K562 (cell line): ENCODE results near the gene AP1AR. TPM values are rescaled to one million over a fixed set of nuclear protein-coding genes. Genes with fewer than 3 reads are reported as not detected.

ENCODE experiments used
- ARID1B ChIP-seq: fragments of 450-650 bp; IDR thresholded peaks from 2 replicates; pipeline ENCODE4 v1.6.1; 2016; ENCODE audit warnings: antibody characterized with exemption, mild to moderate bottlenecking, inconsistent platforms
- ARNT ChIP-seq, 2 experiments: fragments of 450-650 bp; IDR thresholded peaks; 2 replicates each; pipeline ENCODE4 v1.6.1; 2016; ENCODE audit warnings: mild to moderate bottlenecking in 1 of 2
- CHCHD3 ChIP-seq: fragments of 250-450 bp; sonication (Bioruptor Pico); IDR thresholded peaks from 2 replicates; pipeline ENCODE4 v2.1.2; 2022; ENCODE audit warnings: mild to moderate bottlenecking
- ELF1 ChIP-seq: fragments of 200-800 bp; sonication (Bioruptor generic); IDR thresholded peaks from 2 replicates; pipeline ENCODE4 v1.6.1; 2016; ENCODE audit warnings: missing genetic modification characterization, missing compliant biosample characterization
- EZH2 ChIP-seq: IDR thresholded peaks from 2 replicates; pipeline ENCODE4 v1.6.1; 2012; ENCODE audit warnings: low read depth, mild to moderate bottlenecking, inconsistent platforms, low read length, borderline replicate concordance
- HDAC2 ChIP-seq: fragments of 450-650 bp; IDR thresholded peaks from 2 replicates; pipeline ENCODE4 v1.6.1; 2016; ENCODE audit warnings: mild to moderate bottlenecking
- HMGN3 ChIP-seq: IDR thresholded peaks from 2 replicates; pipeline ENCODE4 v1.6.1; 2011; ENCODE audit warnings: borderline replicate concordance, low read depth, mild to moderate bottlenecking, mixed read lengths, low read length; ENCODE audit not compliant: insufficient read length; ENCODE audit errors: extremely low read depth
- ILF3 ChIP-seq: fragments of 450-650 bp; IDR thresholded peaks from 2 replicates; pipeline ENCODE4 v1.6.1; 2018; ENCODE audit warnings: antibody characterized with exemption, mild to moderate bottlenecking, moderate library complexity, borderline replicate concordance
- NCOA2 ChIP-seq, 2 experiments: fragments of 450-650 bp; IDR thresholded peaks; 2 replicates each; pipeline ENCODE4 v1.6.1; 2018; ENCODE audit warnings: mild to moderate bottlenecking in 2 of 2, moderate library complexity in 1 of 2; ENCODE audit not compliant: partially characterized antibody in 2 of 2
- NR3C1 ChIP-seq: sonication (generic); formaldehyde crosslinking; IDR thresholded peaks from 2 replicates; pipeline ENCODE4 v1.8.1; 2022; ENCODE audit warnings: missing genetic modification reagents
- RAD21 ChIP-seq, 2 experiments: fragments of 250-450 bp in 1 of 2; fragments of 450-650 bp in 1 of 2; sonication (Bioruptor Pico) in 1 of 2; formaldehyde crosslinking in 1 of 2; IDR thresholded peaks in 1 of 2; conservative IDR thresholded peaks in 1 of 2; 2 replicates each; pipeline versions ENCODE4 v1.4.0 to v1.8.0; 2020 to 2022; ENCODE audit warnings: mild to moderate bottlenecking in 2 of 2, moderate library complexity in 1 of 2
- RBM14 ChIP-seq: fragments of 200-400 bp; formaldehyde crosslinking; IDR thresholded peaks from 2 replicates; pipeline ENCODE4 v1.6.1; 2018; ENCODE audit warnings: low read depth, mild to moderate bottlenecking, low read length, moderate library complexity, borderline replicate concordance; ENCODE audit not compliant: insufficient read depth
- SOX6 ChIP-seq: fragments of 450-650 bp; IDR thresholded peaks from 2 replicates; pipeline ENCODE4 v1.6.1; 2014; ENCODE audit warnings: mild to moderate bottlenecking
- SP1 ChIP-seq: sonication (generic); formaldehyde crosslinking; IDR thresholded peaks from 2 replicates; pipeline ENCODE4 v1.8.1; 2022; ENCODE audit warnings: mild to moderate bottlenecking, missing genetic modification reagents
- ZNF143 ChIP-seq: sonication (generic); formaldehyde crosslinking; IDR thresholded peaks from 2 replicates; pipeline ENCODE4 v1.9.0; 2022; ENCODE audit warnings: mild to moderate bottlenecking, missing genetic modification reagents
- ZNF384 ChIP-seq: IDR thresholded peaks from 2 replicates; pipeline ENCODE4 v1.6.1; 2012; ENCODE audit warnings: low read depth, low read length, improper control_type of control experiment
- polyA plus RNA-seq, 8 experiments: library from polyadenylated mRNA; depleted of rRNA in 4 of 8; stranded (reverse) in 5 of 8; unstranded in 3 of 8; fragments of >200 nt; fragmentation: Nextera tagmentation in 2 of 8; fragmentation: Illumina TruSeq in 1 of 8; extraction: Ambion mirVana in 2 of 8; extraction: Trizol in 1 of 8; gene quantifications; 2 replicates each; pipeline versions ENCODE4 v1.2.1 to v1.2.3, GENCODE V29; 2011 to 2014; ENCODE audit warnings: inconsistent platforms in 1 of 8, missing spikeins in 1 of 8
- total RNA-seq, 7 experiments: library from RNA; depleted of rRNA in 6 of 7; stranded (reverse); fragments of >200 nt in 6 of 7; fragmentation: Illumina TruSeq in 2 of 7; extraction: Trizol in 2 of 7; gene quantifications; 2 replicates each; pipeline versions ENCODE4 v1.2.1 to v1.2.3, GENCODE V29; 2011 to 2021; ENCODE audit warnings: low replicate concordance in 1 of 7
- TF ChIP-seq, protein P1 (sequence below): fragments of 450-650 bp; formaldehyde crosslinking; IDR thresholded peaks from 2 replicates; pipeline ENCODE4 v1.4.0; 2022; ENCODE audit warnings: mild to moderate bottlenecking, moderate library complexity
- TF ChIP-seq, protein P2 (sequence below): fragments of 450-650 bp; IDR thresholded peaks from 2 replicates; pipeline ENCODE4 v1.6.1; 2018; ENCODE audit not compliant: partially characterized antibody
- TF ChIP-seq, protein P3 (sequence below): sonication (generic); formaldehyde crosslinking; IDR thresholded peaks from 2 replicates; pipeline ENCODE4 v1.8.0; 2022; ENCODE audit warnings: missing genetic modification reagents, mild to moderate bottlenecking, borderline replicate concordance

Gene AP1AR
- total and polyA plus RNA-seq, 9 of the 15 experiments (the other 6 are each of a cell fraction or from before 2014, with no cell fraction given) = 2.6 to 20.7 (median 12.2) TPM

DNA sequence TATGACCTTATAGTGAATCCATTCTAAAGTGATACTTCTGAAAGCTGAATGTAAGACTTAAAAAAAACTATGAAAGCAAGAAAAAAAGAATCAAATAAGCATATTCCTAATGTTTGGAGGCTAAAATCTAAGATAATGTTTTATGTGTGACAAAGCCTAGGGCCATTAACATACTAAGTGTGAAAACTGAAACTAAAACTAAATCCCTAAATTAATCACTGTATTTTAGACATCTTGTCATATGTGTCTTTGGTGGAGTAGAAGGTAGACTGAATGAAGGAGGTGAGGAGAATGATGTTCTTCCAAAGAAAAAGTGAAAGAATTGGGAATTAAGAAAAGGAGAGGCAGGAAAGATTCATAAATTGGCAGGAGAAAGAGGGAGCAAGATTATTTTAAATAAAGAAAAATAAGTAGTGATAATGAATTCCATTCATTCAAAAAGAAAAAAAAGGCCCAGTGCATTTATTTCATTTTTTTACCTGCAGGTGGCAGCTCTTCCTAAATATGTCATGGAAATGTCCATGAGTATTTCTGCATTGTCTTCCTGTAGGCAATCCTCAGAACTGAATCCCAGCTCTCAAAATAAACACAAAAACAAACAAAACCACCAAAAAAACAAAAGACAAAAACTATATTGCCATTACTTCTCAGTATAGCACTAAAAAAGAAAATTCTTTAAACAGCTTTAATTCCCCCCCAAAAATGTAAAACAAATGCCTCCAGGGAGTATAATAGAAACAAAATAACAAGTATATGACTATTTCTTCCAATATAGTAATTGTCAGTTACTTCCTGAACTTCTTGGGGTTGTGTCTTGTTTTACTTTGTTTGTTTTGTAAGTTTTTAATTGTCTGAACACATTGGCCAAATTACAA lies 17.0 kb upstream of the AP1AR start (continued):
- no peak for TF ChIP-seq ARID1B
- no peak for TF ChIP-seq HMGN3
- TF ChIP-seq ZNF143 (CRISPR knock-in tag) = no peak
- TF ChIP-seq RAD21 (CRISPR knock-in tag; conservative IDR thresholded peaks at IDR 0.05 in 1 of 2, IDR thresholded peaks at IDR 0.05 in 1 of 2) = peak; percentile 59
- TF ChIP-seq RBM14 = no peak
- TF ChIP-seq, protein P1, sequence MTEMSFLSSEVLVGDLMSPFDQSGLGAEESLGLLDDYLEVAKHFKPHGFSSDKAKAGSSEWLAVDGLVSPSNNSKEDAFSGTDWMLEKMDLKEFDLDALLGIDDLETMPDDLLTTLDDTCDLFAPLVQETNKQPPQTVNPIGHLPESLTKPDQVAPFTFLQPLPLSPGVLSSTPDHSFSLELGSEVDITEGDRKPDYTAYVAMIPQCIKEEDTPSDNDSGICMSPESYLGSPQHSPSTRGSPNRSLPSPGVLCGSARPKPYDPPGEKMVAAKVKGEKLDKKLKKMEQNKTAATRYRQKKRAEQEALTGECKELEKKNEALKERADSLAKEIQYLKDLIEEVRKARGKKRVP (CRISPR knock-in tag) = no peak
- TF ChIP-seq ELF1 (tag) = 0 out of 2 replicates have a peak, but pooled peaks have one; percentile 30
- no peak for TF ChIP-seq EZH2
- TF ChIP-seq HDAC2 = no peak
- TF ChIP-seq, protein P2, sequence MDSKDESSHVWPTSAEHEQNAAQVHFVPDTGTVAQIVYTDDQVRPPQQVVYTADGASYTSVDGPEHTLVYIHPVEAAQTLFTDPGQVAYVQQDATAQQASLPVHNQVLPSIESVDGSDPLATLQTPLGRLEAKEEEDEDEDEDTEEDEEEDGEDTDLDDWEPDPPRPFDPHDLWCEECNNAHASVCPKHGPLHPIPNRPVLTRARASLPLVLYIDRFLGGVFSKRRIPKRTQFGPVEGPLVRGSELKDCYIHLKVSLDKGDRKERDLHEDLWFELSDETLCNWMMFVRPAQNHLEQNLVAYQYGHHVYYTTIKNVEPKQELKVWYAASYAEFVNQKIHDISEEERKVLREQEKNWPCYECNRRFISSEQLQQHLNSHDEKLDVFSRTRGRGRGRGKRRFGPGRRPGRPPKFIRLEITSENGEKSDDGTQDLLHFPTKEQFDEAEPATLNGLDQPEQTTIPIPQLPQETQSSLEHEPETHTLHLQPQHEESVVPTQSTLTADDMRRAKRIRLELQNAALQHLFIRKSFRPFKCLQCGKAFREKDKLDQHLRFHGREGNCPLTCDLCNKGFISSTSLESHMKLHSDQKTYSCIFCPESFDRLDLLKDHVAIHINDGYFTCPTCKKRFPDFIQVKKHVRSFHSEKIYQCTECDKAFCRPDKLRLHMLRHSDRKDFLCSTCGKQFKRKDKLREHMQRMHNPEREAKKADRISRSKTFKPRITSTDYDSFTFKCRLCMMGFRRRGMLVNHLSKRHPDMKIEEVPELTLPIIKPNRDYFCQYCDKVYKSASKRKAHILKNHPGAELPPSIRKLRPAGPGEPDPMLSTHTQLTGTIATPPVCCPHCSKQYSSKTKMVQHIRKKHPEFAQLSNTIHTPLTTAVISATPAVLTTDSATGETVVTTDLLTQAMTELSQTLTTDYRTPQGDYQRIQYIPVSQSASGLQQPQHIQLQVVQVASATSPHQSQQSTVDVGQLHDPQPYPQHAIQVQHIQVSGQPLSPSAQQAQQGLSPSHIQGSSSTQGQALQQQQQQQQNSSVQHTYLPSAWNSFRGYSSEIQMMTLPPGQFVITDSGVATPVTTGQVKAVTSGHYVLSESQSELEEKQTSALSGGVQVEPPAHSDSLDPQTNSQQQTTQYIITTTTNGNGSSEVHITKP = no peak
- peak; percentile 72 for TF ChIP-seq ZNF384
- no peak for TF ChIP-seq SP1 (CRISPR knock-in tag)
- TF ChIP-seq ARNT (IDR thresholded peaks at IDR 0.05) = no peak
- TF ChIP-seq SOX6 = no peak
- no peak for TF ChIP-seq NCOA2 (IDR thresholded peaks at IDR 0.05; ENCODE audit: partially characterized antibody in 2 of 2)
- TF ChIP-seq CHCHD3 = no peak
- TF ChIP-seq, protein P3, sequence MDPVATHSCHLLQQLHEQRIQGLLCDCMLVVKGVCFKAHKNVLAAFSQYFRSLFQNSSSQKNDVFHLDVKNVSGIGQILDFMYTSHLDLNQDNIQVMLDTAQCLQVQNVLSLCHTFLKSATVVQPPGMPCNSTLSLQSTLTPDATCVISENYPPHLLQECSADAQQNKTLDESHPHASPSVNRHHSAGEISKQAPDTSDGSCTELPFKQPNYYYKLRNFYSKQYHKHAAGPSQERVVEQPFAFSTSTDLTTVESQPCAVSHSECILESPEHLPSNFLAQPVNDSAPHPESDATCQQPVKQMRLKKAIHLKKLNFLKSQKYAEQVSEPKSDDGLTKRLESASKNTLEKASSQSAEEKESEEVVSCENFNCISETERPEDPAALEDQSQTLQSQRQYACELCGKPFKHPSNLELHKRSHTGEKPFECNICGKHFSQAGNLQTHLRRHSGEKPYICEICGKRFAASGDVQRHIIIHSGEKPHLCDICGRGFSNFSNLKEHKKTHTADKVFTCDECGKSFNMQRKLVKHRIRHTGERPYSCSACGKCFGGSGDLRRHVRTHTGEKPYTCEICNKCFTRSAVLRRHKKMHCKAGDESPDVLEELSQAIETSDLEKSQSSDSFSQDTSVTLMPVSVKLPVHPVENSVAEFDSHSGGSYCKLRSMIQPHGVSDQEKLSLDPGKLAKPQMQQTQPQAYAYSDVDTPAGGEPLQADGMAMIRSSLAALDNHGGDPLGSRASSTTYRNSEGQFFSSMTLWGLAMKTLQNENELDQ = no peak
- TF ChIP-seq NR3C1 (CRISPR knock-in tag) = no peak
- TF ChIP-seq ILF3 = no peak
